GM19467 (cell line): Measurements from ENCODE around the gene DPP10.

Experiments used
- ATAC-seq: cut with Tn5 transposase; IDR thresholded peaks from one replicate; pipeline ENCODE4 v1.9.1; 2021; ENCODE audit warnings: mild to moderate bottlenecking, moderate library complexity; ENCODE audit not compliant: unreplicated experiment

DPP10 gene

DNA sequence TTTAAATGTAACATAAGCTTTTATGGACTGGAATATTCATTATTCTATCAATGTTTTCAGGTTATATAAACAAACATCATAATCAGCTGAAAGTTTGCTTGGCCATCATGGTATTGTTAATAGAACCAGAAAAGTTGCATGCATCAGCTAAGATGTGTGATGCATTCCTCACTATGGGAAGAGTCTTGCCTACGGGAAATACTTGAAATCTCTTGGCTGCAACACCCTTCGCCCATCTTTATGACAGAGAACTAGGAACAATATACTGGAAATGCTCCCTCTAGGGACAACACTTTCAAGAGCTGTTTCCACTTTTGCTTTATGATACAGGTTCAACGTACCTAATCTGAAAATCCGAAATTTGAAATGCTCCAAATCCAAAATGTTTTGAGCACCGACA, 1390.8 kb downstream of the DPP10 start:
- ATAC-seq = no peak

DNA sequence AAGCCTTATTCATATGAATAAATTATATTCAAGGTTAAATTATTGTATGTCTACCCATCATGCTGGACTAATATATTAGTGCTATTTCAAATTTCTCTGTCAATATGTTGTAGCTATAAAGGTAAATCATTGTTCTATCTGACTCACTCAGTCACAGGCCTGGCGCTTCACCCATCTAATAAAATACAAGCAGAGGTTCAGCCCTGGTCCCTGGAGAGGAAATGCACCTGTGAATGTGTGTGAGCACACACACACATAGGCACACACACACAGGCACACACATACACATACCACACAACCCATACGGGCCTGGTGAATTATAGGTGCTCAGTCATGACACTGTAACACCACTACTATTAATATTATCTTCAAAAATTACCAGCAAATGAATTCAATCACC, 1396.1 kb downstream of the DPP10 start:
- no peak for ATAC-seq

DNA sequence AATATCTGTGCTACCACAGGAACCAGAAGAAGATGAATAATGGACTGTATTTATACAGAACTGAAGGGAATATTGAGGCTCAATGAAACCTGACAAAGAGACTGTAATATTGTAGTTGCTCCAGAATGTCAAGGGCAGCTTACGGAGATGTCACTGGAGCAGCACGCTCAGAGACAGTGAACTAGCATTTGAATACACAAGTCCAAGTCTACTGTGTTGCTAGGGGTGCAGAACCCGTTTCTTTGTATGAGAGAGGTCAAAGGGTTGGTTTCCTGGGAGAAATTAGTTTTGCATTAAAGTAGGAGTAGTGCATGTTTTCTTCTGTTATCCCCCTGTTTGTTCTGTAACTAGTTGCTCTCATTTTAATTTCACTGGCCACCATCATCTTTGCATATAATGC, 1399.9 kb downstream of the DPP10 start:
- no peak for ATAC-seq

DNA sequence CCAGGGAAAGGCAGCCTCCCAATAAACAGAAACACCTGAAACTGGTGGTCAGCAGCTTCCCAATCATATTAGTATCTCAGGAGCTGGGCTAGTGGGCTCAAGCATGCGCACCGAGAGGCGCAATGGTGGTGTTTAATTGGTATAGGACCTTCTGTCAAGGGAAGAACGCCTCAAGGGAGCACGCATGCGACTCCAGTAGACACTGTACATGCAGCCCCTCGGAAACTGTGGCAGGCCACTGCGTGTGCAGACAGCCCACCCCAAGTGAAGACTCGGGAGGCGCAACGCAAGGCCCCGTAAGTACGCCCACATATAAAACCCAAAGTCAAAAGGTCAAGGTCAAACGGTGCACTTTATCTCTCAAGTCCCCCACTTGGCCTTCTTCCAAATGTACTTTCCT, 1405.8 kb downstream of the DPP10 start:
- no peak for ATAC-seq

DNA sequence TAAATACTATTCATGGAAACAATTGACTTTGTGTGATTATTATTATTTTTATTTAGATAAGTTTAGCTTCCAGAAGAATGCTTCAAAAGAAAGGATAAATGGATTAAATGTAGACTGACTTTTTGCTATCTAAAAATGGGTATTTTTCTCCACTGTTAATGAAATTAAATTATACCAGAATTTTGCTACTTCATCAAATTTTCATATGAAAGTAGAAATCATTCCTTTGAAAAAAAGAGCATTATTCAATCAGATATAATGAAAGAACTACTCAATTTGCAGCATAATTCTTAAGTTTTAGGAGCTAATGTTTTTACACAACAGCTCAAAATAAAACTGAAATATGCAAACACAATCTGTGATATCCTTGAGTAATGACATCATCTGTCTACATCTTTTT, 1424.6 kb downstream of the DPP10 start:
- no peak for ATAC-seq

DNA sequence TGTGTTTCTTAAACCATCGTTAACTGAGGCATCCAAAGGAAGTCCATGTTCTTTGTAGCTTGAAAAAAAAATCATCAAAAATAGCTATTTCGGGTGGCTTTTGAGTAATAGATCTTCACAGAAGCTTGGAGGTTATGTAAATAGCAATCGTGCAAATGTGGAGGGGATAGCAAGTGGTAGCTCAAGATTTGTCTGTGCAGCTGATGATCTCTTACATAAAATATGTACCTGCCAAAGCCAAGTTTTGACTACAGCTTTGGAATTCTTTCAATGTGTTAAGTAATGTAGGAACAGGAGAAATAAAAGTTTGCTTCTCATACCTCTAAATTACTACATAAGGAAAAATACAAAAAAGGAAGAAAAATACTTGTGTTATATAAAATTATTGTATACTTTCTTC, 1432.0 kb downstream of the DPP10 start:
- no peak for ATAC-seq

DNA sequence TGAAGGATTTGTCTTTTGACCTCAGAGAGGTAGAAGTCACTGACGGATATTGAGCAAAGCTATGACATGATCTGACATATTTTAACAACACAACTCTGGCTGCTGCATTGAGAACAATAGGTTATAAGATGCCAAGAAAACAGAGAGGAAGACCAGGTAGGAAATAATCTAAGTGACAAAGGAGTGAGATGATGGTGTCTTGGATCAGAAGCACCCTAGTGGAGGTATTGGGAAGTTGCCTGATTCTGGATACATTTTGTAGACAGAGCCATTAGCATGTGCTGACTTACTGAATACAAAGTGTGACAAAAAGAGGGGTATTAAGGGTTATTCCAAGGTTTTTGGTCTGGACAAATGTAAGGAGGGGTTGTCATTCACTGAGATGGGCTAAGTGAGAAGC, 1438.1 kb downstream of the DPP10 start:
- no peak for ATAC-seq

DNA sequence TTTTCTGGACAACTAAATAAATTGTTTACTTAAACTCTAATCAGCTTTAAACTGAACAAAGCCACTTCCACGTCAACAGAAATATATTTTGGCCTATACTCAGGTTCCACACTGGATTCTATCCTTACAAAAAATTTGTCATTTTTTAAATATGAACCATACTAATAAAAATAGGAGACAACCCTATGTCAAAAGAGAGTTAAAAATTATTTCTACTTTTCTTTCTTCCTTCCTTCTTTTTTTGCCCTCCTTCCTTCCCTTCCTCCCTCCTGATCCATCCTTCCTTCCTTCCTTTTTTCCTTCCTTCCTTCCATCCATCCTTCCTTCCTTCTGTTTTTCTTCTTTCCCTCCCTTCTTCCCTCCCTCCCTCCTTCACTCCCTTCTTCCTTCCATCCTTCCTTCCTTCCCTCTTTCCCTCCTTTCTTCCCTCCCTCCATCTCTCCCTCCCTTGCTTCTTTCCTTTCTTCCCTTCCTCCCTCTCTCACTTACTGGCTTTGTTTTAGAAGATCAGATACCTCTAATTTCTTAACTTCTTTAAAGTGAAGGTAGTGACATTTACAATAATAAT, 1444.9 kb downstream of the DPP10 start:
- no peak for ATAC-seq
